Body of pancreas (tissue), 4 donors: ENCODE measurements around the gene GCNT2.

Experiments used
- POLR2A ChIP-seq, 3 donors: fragments of 450-650 bp; IDR thresholded peaks; one replicate each; pipeline ENCODE4 v1.6.1; 2016; ENCODE audit warnings: antibody characterized with exemption in 3 of 3, mild to moderate bottlenecking in 2 of 3
- TF ChIP-seq, protein P1 (sequence below), 7 experiments: fragments of 450-650 bp in 4 of 7; fragments of 200-600 bp in 3 of 7; sonication (generic) in 3 of 7; IDR thresholded peaks; one replicate each; pipeline ENCODE4 v1.5.1; 2016 to 2019; ENCODE audit warnings: antibody characterized with exemption in 7 of 7

DNA sequence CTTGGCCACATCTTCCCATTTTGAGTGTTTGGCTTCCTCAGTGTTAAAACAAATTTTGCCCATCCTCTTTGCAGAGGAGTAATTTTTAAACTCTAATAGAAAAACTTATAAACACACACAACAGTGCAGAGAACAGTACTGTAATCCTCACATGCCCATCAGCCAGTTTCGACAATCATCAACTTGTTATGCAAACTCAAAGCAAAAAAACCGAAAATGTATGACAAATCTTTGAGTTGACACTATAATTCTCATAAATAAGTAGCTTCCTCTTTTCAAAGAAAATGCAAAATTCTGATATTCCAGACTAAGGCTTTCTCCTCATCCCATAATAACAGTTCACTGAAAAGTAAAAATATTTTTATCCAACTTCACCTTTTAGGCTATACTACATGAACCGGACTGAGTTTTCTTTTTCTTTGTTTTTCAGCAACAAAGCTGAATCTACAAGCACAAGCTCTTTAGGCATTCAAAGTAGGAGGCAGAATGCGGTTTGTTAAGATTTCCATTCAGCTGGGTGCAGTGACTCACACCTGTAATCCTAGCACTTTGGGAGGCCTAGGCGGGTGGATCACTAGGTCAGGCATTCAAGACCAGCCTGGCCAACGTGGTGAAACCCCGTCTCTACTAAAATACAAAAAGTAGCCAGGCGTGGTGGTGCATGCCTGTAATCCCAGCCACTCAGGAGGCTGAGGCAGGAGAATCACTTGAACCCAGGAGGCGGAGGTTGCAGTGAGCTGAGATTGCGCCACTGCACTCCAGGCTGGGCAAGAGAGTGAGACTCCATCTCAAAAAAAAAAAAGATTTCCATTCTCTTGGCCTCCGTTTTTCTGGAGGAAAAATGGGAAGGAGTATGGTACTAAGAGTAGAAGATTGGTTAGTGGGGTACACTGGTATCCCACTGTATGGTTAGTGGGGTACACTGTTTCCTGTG, 74.8 kb downstream of the GCNT2 start:
- no peak for TF ChIP-seq POLR2A (IDR thresholded peaks at IDR 0.05)
- TF ChIP-seq, protein P1, sequence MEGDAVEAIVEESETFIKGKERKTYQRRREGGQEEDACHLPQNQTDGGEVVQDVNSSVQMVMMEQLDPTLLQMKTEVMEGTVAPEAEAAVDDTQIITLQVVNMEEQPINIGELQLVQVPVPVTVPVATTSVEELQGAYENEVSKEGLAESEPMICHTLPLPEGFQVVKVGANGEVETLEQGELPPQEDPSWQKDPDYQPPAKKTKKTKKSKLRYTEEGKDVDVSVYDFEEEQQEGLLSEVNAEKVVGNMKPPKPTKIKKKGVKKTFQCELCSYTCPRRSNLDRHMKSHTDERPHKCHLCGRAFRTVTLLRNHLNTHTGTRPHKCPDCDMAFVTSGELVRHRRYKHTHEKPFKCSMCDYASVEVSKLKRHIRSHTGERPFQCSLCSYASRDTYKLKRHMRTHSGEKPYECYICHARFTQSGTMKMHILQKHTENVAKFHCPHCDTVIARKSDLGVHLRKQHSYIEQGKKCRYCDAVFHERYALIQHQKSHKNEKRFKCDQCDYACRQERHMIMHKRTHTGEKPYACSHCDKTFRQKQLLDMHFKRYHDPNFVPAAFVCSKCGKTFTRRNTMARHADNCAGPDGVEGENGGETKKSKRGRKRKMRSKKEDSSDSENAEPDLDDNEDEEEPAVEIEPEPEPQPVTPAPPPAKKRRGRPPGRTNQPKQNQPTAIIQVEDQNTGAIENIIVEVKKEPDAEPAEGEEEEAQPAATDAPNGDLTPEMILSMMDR (IDR thresholded peaks at IDR 0.05): no peak
